ENCODE measurements around the gene BMPR1B.

The BMPR1B gene

GRCh38 chr4:94741304-94741703 is 16.5 kb upstream of the BMPR1B start:
- in situ Hi-C loops (cut with HindIII; ENCODE audit: low sequenced_read_pairs), result no loop called here
- TF ChIP-seq, protein P1, sequence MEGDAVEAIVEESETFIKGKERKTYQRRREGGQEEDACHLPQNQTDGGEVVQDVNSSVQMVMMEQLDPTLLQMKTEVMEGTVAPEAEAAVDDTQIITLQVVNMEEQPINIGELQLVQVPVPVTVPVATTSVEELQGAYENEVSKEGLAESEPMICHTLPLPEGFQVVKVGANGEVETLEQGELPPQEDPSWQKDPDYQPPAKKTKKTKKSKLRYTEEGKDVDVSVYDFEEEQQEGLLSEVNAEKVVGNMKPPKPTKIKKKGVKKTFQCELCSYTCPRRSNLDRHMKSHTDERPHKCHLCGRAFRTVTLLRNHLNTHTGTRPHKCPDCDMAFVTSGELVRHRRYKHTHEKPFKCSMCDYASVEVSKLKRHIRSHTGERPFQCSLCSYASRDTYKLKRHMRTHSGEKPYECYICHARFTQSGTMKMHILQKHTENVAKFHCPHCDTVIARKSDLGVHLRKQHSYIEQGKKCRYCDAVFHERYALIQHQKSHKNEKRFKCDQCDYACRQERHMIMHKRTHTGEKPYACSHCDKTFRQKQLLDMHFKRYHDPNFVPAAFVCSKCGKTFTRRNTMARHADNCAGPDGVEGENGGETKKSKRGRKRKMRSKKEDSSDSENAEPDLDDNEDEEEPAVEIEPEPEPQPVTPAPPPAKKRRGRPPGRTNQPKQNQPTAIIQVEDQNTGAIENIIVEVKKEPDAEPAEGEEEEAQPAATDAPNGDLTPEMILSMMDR (IDR thresholded peaks at IDR 0.05; ENCODE audit: low read depth, low read length, missing control alignments), result no peak
- no peak overlapping the region for H3K4me3 ChIP-seq (ENCODE audit: low read depth, low read length)
- no peak for DNase-seq (ENCODE audit: low read depth)

DNA sequence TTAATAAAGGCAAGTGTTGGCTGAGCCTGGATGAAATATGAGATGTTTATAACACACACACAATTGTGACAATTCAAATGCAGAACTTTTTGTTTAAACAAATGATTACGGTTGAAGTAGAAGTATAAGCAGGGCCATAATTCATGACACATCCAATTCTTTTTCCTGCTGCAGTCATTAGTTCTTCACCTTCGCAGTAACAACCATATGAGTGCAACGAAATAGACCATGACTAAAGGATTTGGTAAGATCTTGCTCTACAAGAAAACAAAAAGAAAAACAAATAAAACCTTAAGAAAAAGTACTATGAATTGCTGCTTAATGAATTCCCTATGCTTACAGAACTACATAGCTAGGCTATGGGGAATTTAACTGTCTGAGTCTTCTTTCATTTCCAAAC is 13.9 kb upstream of the BMPR1B start:
- no peak overlapping the region for H3K4me3 ChIP-seq (ENCODE audit: low read depth, low read length)
- DNase-seq (ENCODE audit: low read depth), result peak; percentile 20
- in situ Hi-C loops (cut with HindIII; ENCODE audit: low sequenced_read_pairs), result no loop called here
- TF ChIP-seq, protein P1 (IDR thresholded peaks at IDR 0.05; ENCODE audit: low read depth, low read length, missing control alignments), result no peak

- TF ChIP-seq, protein P1 (IDR thresholded peaks at IDR 0.05; ENCODE audit: low read depth, low read length, missing control alignments), result no peak
- no peak for DNase-seq (ENCODE audit: low read depth)
- in situ Hi-C loops (cut with HindIII; ENCODE audit: low sequenced_read_pairs), result no loop called here
Measured at GRCh38 chr4:94744850-94745249, 12.9 kb upstream of the BMPR1B start.

GRCh38 chr4:94746746-94747145 is 11.0 kb upstream of the BMPR1B start:
- no peak overlapping the region for H3K4me3 ChIP-seq (ENCODE audit: low read depth, low read length)
- TF ChIP-seq, protein P1 (IDR thresholded peaks at IDR 0.05; ENCODE audit: low read depth, low read length, missing control alignments), result no peak
- in situ Hi-C loops (cut with HindIII; ENCODE audit: low sequenced_read_pairs), result no loop called here

More at GRCh38 chr4:94744850-94745249, 12.9 kb upstream of the BMPR1B start:
- H3K4me3 ChIP-seq (ENCODE audit: low read depth, low read length), result no peak overlapping the region

DNA sequence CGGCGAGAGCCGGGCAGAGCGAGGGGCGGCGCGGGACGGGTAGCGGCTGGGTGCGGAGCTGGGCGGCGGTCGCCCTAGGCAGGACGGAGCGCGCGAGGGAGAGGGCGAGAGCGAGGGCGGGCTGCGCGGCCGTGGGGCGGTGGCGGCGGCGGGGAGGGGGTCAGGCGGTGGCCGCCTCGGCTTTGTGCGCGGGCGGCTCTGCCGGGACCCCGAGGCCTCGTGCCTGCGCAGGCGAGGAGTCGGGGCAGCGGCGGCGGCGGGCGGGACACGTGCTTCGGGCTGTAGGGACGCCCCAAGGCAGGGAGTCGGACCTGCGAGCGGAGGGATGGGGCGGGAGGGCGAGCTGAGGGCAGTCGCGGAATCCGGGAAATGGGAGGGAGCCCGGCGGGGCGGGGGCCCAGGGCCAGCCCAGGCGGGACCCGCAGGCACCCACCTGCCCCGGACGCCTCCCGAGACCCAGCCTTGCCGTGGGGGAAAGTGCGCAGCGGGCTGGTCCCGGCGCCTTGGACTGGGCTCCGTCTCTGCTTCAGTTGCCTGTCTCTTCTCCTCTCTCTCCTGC is 465 bp downstream of the BMPR1B start:
- in situ Hi-C loops (cut with HindIII; ENCODE audit: low sequenced_read_pairs), result no loop called here
- peak overlapping the region; percentile 58 for H3K4me3 ChIP-seq (ENCODE audit: low read depth, low read length)
- TF ChIP-seq, protein P1 (IDR thresholded peaks at IDR 0.05; ENCODE audit: low read depth, low read length, missing control alignments), result no peak
- no peak for DNase-seq (ENCODE audit: low read depth)

More at GRCh38 chr4:94746746-94747145, 11.0 kb upstream of the BMPR1B start:
- no peak for DNase-seq (ENCODE audit: low read depth)

GRCh38 chr4:94758700-94759399 is 1.1 kb downstream of the BMPR1B start:
- in situ Hi-C loops (cut with HindIII; ENCODE audit: low sequenced_read_pairs), result no loop called here
- TF ChIP-seq, protein P1 (IDR thresholded peaks at IDR 0.05; ENCODE audit: low read depth, low read length, missing control alignments), result no peak
- H3K4me3 ChIP-seq (ENCODE audit: low read depth, low read length), result peak overlapping the region; percentile 58
- no peak for DNase-seq (ENCODE audit: low read depth)
